ENCODE data around the gene MFAP3L.

GRCh38 chr4:169963998-169964397, 62.2 kb downstream of the MFAP3L start:
- TF ChIP-seq, protein P1, sequence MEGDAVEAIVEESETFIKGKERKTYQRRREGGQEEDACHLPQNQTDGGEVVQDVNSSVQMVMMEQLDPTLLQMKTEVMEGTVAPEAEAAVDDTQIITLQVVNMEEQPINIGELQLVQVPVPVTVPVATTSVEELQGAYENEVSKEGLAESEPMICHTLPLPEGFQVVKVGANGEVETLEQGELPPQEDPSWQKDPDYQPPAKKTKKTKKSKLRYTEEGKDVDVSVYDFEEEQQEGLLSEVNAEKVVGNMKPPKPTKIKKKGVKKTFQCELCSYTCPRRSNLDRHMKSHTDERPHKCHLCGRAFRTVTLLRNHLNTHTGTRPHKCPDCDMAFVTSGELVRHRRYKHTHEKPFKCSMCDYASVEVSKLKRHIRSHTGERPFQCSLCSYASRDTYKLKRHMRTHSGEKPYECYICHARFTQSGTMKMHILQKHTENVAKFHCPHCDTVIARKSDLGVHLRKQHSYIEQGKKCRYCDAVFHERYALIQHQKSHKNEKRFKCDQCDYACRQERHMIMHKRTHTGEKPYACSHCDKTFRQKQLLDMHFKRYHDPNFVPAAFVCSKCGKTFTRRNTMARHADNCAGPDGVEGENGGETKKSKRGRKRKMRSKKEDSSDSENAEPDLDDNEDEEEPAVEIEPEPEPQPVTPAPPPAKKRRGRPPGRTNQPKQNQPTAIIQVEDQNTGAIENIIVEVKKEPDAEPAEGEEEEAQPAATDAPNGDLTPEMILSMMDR (IDR thresholded peaks at IDR 0.05) = no peak
- TF ChIP-seq POLR2A (IDR thresholded peaks at IDR 0.05) (no peak), EP300 (IDR thresholded peaks at IDR 0.05) (no peak)

Measured in ovary (tissue), 3 donors.